Peyer's patch (tissue), 4 donors: ENCODE data around the gene ZNF385D.

ENCODE experiments used
- POLR2A ChIP-seq, 2 donors: fragments of 450-650 bp; IDR thresholded peaks; one replicate each; pipeline ENCODE4 v1.5.1; 2017; ENCODE audit warnings: antibody characterized with exemption in 2 of 2, mild to moderate bottlenecking in 2 of 2, moderate library complexity in 2 of 2
- TF ChIP-seq, protein P1 (sequence below), 6 experiments: fragments of 450-650 bp in 4 of 6; fragments of 200-600 bp in 2 of 6; sonication (generic) in 1 of 6; IDR thresholded peaks; one replicate each; pipeline ENCODE4 v1.5.1; 2017 to 2019; ENCODE audit warnings: antibody characterized with exemption in 6 of 6, mild to moderate bottlenecking in 3 of 6, moderate library complexity in 1 of 6

GRCh38 chr3:21601178-21601577, 149.8 kb downstream of the ZNF385D start:
- TF ChIP-seq, protein P1, sequence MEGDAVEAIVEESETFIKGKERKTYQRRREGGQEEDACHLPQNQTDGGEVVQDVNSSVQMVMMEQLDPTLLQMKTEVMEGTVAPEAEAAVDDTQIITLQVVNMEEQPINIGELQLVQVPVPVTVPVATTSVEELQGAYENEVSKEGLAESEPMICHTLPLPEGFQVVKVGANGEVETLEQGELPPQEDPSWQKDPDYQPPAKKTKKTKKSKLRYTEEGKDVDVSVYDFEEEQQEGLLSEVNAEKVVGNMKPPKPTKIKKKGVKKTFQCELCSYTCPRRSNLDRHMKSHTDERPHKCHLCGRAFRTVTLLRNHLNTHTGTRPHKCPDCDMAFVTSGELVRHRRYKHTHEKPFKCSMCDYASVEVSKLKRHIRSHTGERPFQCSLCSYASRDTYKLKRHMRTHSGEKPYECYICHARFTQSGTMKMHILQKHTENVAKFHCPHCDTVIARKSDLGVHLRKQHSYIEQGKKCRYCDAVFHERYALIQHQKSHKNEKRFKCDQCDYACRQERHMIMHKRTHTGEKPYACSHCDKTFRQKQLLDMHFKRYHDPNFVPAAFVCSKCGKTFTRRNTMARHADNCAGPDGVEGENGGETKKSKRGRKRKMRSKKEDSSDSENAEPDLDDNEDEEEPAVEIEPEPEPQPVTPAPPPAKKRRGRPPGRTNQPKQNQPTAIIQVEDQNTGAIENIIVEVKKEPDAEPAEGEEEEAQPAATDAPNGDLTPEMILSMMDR (IDR thresholded peaks at IDR 0.05) = no peak
- TF ChIP-seq POLR2A (IDR thresholded peaks at IDR 0.05) = no peak
